H9 (cell line): ENCODE results near the gene E2F1. TPM values are rescaled to one million over a fixed set of nuclear protein-coding genes. Genes with fewer than 3 reads are reported as not detected.

ENCODE experiments used
- DNase-seq: peaks from one replicate; pipeline ENCODE4 v3.0.0-alpha.2; 2017
- H2AFZ ChIP-seq: one replicate; pipeline ENCODE4 v1.6.1; 2013; ENCODE audit warnings: mild to moderate bottlenecking, low read length, control low read depth, moderate library complexity
- H2AK5ac ChIP-seq: 2 replicates; pipeline ENCODE4 v1.6.1; 2013; ENCODE audit warnings: low read length, control low read depth, mixed read lengths; ENCODE audit not compliant: insufficient read length
- H2BK120ac ChIP-seq: one replicate; pipeline ENCODE4 v1.6.1; 2013; ENCODE audit warnings: low read depth, mild to moderate bottlenecking, low read length, control low read depth, inconsistent platforms; ENCODE audit not compliant: poor library complexity, severe bottlenecking
- H2BK12ac ChIP-seq: 2 replicates; pipeline ENCODE4 v1.6.1; 2013; ENCODE audit warnings: low read length, control low read depth, mixed read lengths, low read depth; ENCODE audit not compliant: insufficient read length
- H2BK15ac ChIP-seq: 2 replicates; pipeline ENCODE4 v1.6.1; 2013; ENCODE audit warnings: low read depth, low read length, control low read depth
- H2BK20ac ChIP-seq: one replicate; pipeline ENCODE4 v1.6.1; 2013; ENCODE audit warnings: low read depth, mild to moderate bottlenecking, low read length, control low read depth, inconsistent platforms; ENCODE audit not compliant: poor library complexity, severe bottlenecking
- H2BK5ac ChIP-seq: 2 replicates; pipeline ENCODE4 v1.6.1; 2013; ENCODE audit warnings: low read length, control low read depth, mixed read lengths; ENCODE audit not compliant: insufficient read length
- H3K14ac ChIP-seq: 2 replicates; pipeline ENCODE4 v1.6.1; 2013; ENCODE audit warnings: low read length, control low read depth; ENCODE audit not compliant: insufficient read depth
- H3K18ac ChIP-seq: 2 replicates; pipeline ENCODE4 v1.6.1; 2013; ENCODE audit warnings: low read depth, mild to moderate bottlenecking, mixed read lengths, low read length, control low read depth; ENCODE audit not compliant: insufficient read length
- H3K23ac ChIP-seq: 2 replicates; pipeline ENCODE4 v1.6.1; 2013; ENCODE audit warnings: low read length, control low read depth, mixed read lengths, low read depth; ENCODE audit not compliant: insufficient read length
- H3K23me2 ChIP-seq: 2 replicates; pipeline ENCODE4 v1.6.1; 2013; ENCODE audit warnings: low read depth, mild to moderate bottlenecking, mixed read lengths, low read length, control low read depth; ENCODE audit not compliant: insufficient read length, poor library complexity, severe bottlenecking
- H3K27ac ChIP-seq: 2 replicates; pipeline ENCODE4 v1.5.1; 2013; ENCODE audit warnings: low read length, control low read depth, mixed read lengths, low read depth; ENCODE audit not compliant: insufficient read length
- H3K27me3 ChIP-seq: 2 replicates; pipeline ENCODE4 v1.6.1; 2013; ENCODE audit warnings: low read length, control low read depth, inconsistent platforms; ENCODE audit not compliant: insufficient read depth
- H3K4ac ChIP-seq: 2 replicates; pipeline ENCODE4 v1.6.1; 2013; ENCODE audit warnings: low read depth, mild to moderate bottlenecking, control low read depth, inconsistent platforms, low read length, moderate library complexity
- H3K4me1 ChIP-seq: 2 replicates; pipeline ENCODE4 v1.6.1; 2013; ENCODE audit warnings: low read length, control low read depth, inconsistent platforms; ENCODE audit not compliant: insufficient read depth
- H3K4me2 ChIP-seq: 2 replicates; pipeline ENCODE4 v1.6.1; 2013; ENCODE audit warnings: low read length, control low read depth, mixed read lengths; ENCODE audit not compliant: insufficient read length, insufficient read depth
- H3K56ac ChIP-seq: 2 replicates; pipeline ENCODE4 v1.6.1; 2013; ENCODE audit warnings: low read depth, mild to moderate bottlenecking, mixed read lengths, low read length, control low read depth; ENCODE audit not compliant: insufficient read length
- H3K79me1 ChIP-seq: 2 replicates; pipeline ENCODE4 v1.6.1; 2013; ENCODE audit warnings: low read depth, mild to moderate bottlenecking, moderate library complexity, low read length, control low read depth, inconsistent platforms; ENCODE audit not compliant: insufficient read depth, poor library complexity, severe bottlenecking
- H3K79me2 ChIP-seq: 2 replicates; pipeline ENCODE4 v1.6.1; 2013; ENCODE audit warnings: low read length, control low read depth, inconsistent platforms; ENCODE audit not compliant: insufficient read depth
- H3K9ac ChIP-seq: 2 replicates; pipeline ENCODE4 v1.6.1; 2013; ENCODE audit warnings: low read length, control low read depth, mixed read lengths; ENCODE audit not compliant: insufficient read length; ENCODE audit errors: extremely low read depth
- H3K9me3 ChIP-seq: one replicate; pipeline ENCODE4 v1.6.1; 2013; ENCODE audit warnings: low read depth, low read length, inconsistent platforms; ENCODE audit not compliant: control insufficient read depth
- H3T11ph ChIP-seq: one replicate; pipeline ENCODE4 v1.6.1; 2013; ENCODE audit warnings: mild to moderate bottlenecking, low read length, control low read depth, inconsistent platforms
- H4K20me1 ChIP-seq: one replicate; pipeline ENCODE4 v1.6.1; 2013; ENCODE audit not compliant: control insufficient read depth, insufficient read length, insufficient read depth
- H4K5ac ChIP-seq: 2 replicates; pipeline ENCODE4 v1.6.1; 2013; ENCODE audit warnings: low read depth, mild to moderate bottlenecking, mixed read lengths, low read length, control low read depth; ENCODE audit not compliant: insufficient read length
- H4K8ac ChIP-seq: replicated peaks from 2 replicates; pipeline ENCODE4 v1.6.1; 2013; ENCODE audit warnings: low read length, control low read depth, mixed read lengths, low read depth; ENCODE audit not compliant: insufficient read length
- H4K91ac ChIP-seq: 2 replicates; pipeline ENCODE4 v1.6.1; 2013; ENCODE audit warnings: low read depth, mild to moderate bottlenecking, moderate library complexity, mixed read lengths, low read length, control low read depth; ENCODE audit not compliant: insufficient read length
- H3K27ac Mint-ChIP-seq, 3 experiments: 2 replicates in 2 of 3; 3 replicates in 1 of 3; pipeline ENCODE4 v1.8.0; 2020 to 2021; ENCODE audit warnings: mixed read lengths in 3 of 3, mild to moderate bottlenecking in 1 of 3, moderate library complexity in 1 of 3
- H3K27me3 Mint-ChIP-seq: 2 replicates; pipeline ENCODE4 v1.8.0; 2021; ENCODE audit warnings: low read depth, mild to moderate bottlenecking, moderate library complexity, mixed read lengths
- H3K36me3 Mint-ChIP-seq, 3 experiments: 2 replicates in 2 of 3; 3 replicates in 1 of 3; pipeline ENCODE4 v1.8.0; 2020 to 2021; ENCODE audit warnings: low read depth in 3 of 3, mixed read lengths in 3 of 3; ENCODE audit not compliant: insufficient read depth in 1 of 3
- H3K4me1 Mint-ChIP-seq, 2 experiments: 2 replicates each; pipeline ENCODE4 v1.8.0; 2020; ENCODE audit warnings: mixed read lengths in 2 of 2
- H3K4me3 Mint-ChIP-seq, 2 experiments: 2 replicates in 1 of 2; 3 replicates in 1 of 2; pipeline ENCODE4 v1.8.0; 2020 to 2021; ENCODE audit warnings: mild to moderate bottlenecking in 2 of 2, mixed read lengths in 2 of 2, moderate library complexity in 1 of 2
- H3K9me3 Mint-ChIP-seq, 2 experiments: 2 replicates in 1 of 2; 3 replicates in 1 of 2; pipeline ENCODE4 v1.8.0; 2020; ENCODE audit warnings: mild to moderate bottlenecking in 2 of 2, mixed read lengths in 2 of 2, moderate library complexity in 1 of 2
- WGBS: extraction: QIAGEN DNeasy Blood & Tissue Kit; methylation state at CpG from one replicate; pipeline ENCODE4 v1.1.7; 2013; ENCODE audit warnings: missing lambda C conversion rate, low lambda C conversion rate, mixed read lengths; ENCODE audit not compliant: insufficient read length; ENCODE audit errors: extremely low coverage; 5-methylcytosine and 5-hydroxymethylcytosine counted together
- total RNA-seq: library from RNA; stranded (reverse); gene quantifications from 2 replicates; pipeline ENCODE4 v1.2.1, GENCODE V29; 2021
- TF ChIP-seq, protein P1 (sequence below): fragments of 200-600 bp; sonication (generic); conservative IDR thresholded peaks from 3 replicates; pipeline ENCODE4 v1.8.0; 2021; ENCODE audit warnings: antibody characterized with exemption, mild to moderate bottlenecking

The E2F1 gene
- total RNA-seq, 1 experiment from 2014 or later = 58.7 TPM

DNA sequence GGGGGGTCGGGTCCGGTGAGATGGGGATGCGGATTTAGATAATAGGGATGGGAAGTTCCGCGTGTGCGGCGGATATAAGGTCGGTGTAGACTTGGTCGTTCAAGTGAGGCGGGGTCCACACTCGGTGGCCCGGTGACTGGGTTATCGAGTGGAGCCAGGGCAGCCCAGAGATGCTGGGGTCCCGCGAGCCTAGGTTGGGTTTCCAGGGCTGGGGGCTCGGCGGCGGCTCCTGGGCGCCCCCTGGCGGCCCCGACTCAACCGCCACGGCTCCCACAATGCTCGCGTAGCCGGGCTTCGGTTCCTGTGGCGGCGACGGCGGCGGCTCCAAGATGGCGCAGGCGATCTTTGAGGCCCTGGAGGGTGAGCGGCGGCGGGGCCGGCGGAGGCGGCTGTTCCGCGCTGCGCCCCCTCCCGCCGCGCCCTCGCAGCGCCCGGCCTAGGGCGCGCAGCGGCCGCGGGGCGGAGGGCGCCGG lies 45.5 kb upstream of the E2F1 start, which contains the start of gene ZNF341:
ZNF341 (plus strand) TSS at position 304 of the 473 bp plus-strand sequence; CDS start at position 330, 26 bp downstream.
- H3K27ac ChIP-seq = no peak within 1 kb of the TSS
- peak within 1 kb of the TSS; percentile 59 for H3K18ac ChIP-seq
- H3K4ac ChIP-seq = no peak within 1 kb of the TSS
- peaks cover 8% of the 10 kb centered on the region for H3K23me2 ChIP-seq
- peak within 1 kb of the TSS; percentile 9 for H3K9ac ChIP-seq
- H3K4me1 ChIP-seq = no peaks in the 10 kb centered on the region
- peak within 1 kb of the TSS; percentile 1 for H2AFZ ChIP-seq
- Mint-ChIP-seq H3K9me3 (peaks cover 8 to 13% of the 10 kb centered on the region in 2 experiments), H3K4me1 (peaks cover 20 to 21% of the 10 kb centered on the region in 2 experiments), H3K36me3 (peaks cover 8 to 13% (median 10%) of the 10 kb centered on the region in 3 experiments), H3K27me3 (peaks cover 3% of the 10 kb centered on the region), H3K27ac (peak within 1 kb of the TSS; percentile 56 to 89 (median 84); a peak in 5 of 7 replicates), H3K4me3 (peak within 1 kb of the TSS; percentile 69 to 82)
- no peak within 1 kb of the TSS for H3K56ac ChIP-seq
- H3T11ph ChIP-seq = no peak within 1 kb of the TSS
- H4K5ac ChIP-seq = no peak within 1 kb of the TSS
- peak; percentile 90 for DNase-seq
- H2BK15ac ChIP-seq = no peak within 1 kb of the TSS
- H2BK20ac ChIP-seq = no peak within 1 kb of the TSS
- no peak within 1 kb of the TSS for H2BK120ac ChIP-seq
- no peaks in the 10 kb centered on the region for H3K27me3 ChIP-seq
- H3K14ac ChIP-seq = peak within 1 kb of the TSS; percentile 37; the same call in 1 of the 2 replicates
- no peaks in the 10 kb centered on the region for H3K79me1 ChIP-seq
- H2BK5ac ChIP-seq = no peak within 1 kb of the TSS
- no CpG with 5 or more reads among the region's 57 CpGs for WGBS
- TF ChIP-seq, protein P1, sequence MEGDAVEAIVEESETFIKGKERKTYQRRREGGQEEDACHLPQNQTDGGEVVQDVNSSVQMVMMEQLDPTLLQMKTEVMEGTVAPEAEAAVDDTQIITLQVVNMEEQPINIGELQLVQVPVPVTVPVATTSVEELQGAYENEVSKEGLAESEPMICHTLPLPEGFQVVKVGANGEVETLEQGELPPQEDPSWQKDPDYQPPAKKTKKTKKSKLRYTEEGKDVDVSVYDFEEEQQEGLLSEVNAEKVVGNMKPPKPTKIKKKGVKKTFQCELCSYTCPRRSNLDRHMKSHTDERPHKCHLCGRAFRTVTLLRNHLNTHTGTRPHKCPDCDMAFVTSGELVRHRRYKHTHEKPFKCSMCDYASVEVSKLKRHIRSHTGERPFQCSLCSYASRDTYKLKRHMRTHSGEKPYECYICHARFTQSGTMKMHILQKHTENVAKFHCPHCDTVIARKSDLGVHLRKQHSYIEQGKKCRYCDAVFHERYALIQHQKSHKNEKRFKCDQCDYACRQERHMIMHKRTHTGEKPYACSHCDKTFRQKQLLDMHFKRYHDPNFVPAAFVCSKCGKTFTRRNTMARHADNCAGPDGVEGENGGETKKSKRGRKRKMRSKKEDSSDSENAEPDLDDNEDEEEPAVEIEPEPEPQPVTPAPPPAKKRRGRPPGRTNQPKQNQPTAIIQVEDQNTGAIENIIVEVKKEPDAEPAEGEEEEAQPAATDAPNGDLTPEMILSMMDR = peak; percentile 99
- H4K20me1 ChIP-seq = no peaks in the 10 kb centered on the region
- no peak within 1 kb of the TSS for H4K91ac ChIP-seq
- peaks cover 3% of the 10 kb centered on the region for H3K9me3 ChIP-seq
- H4K8ac ChIP-seq = no peak within 1 kb of the TSS
- H3K23ac ChIP-seq = no peak within 1 kb of the TSS
- no peak within 1 kb of the TSS for H2BK12ac ChIP-seq
- no peak within 1 kb of the TSS for H2AK5ac ChIP-seq
- H3K4me2 ChIP-seq = peak within 1 kb of the TSS; percentile 47
- no peaks in the 10 kb centered on the region for H3K79me2 ChIP-seq
